Stomach (tissue), 4 donors: ENCODE measurements around the gene LBHD1.

Experiments used
- CTCF ChIP-seq, 7 experiments: fragments of 450-650 bp in 4 of 7; fragments of 200-600 bp in 3 of 7; sonication (generic) in 3 of 7; IDR thresholded peaks; one replicate each; pipeline ENCODE4 v1.5.1; 2016 to 2019; ENCODE audit warnings: antibody characterized with exemption in 7 of 7, control low read depth in 2 of 7, mild to moderate bottlenecking in 1 of 7
- EP300 ChIP-seq: sonication (generic); formaldehyde crosslinking; IDR thresholded peaks from one replicate; pipeline ENCODE4 v1.6.1; 2017; ENCODE audit warnings: antibody characterized with exemption
- POLR2A ChIP-seq, 4 donors: fragments of 450-650 bp; IDR thresholded peaks; one replicate each; pipeline ENCODE4 v1.6.1; 2016; ENCODE audit warnings: antibody characterized with exemption in 4 of 4, control low read depth in 2 of 4, mild to moderate bottlenecking in 1 of 4, moderate library complexity in 1 of 4
- POLR2AphosphoS5 ChIP-seq, 3 donors: sonication (generic); formaldehyde crosslinking; IDR thresholded peaks; one replicate each; pipeline ENCODE4 v1.6.1; 2016; ENCODE audit warnings: antibody characterized with exemption in 3 of 3

- TF ChIP-seq CTCF (IDR thresholded peaks at IDR 0.05) (no peak), POLR2AphosphoS5 (IDR thresholded peaks at IDR 0.05) (no peak), POLR2A (IDR thresholded peaks at IDR 0.05) (no peak), EP300 (no peak)
Observed at GRCh38 chr11:62719302-62719978, 47.4 kb upstream of the LBHD1 start.
